Middle frontal gyrus (tissue), 1 donor: ENCODE measurements around the gene AQP4.
A peak's percentile ranks its signal among the peaks of the same experiment; 100 is the strongest.

Experiments
- DNase-seq: peaks from one replicate; pipeline ENCODE4 v3.0.0-alpha.2; 2015; ENCODE audit warnings: low spot score; ENCODE audit errors: extremely low spot score

Gene AQP4

GRCh38 chr18:26865557-26865956 lies at the start of gene AQP4:
AQP4 (minus strand) TSS chr18:26865707; CDS start chr18:26865689, 18 bp downstream.
- DNase-seq, result no peak

- DNase-seq, result no peak
Observed at GRCh38 chr18:26911840-26912239, 46.3 kb upstream of the AQP4 start.

DNA sequence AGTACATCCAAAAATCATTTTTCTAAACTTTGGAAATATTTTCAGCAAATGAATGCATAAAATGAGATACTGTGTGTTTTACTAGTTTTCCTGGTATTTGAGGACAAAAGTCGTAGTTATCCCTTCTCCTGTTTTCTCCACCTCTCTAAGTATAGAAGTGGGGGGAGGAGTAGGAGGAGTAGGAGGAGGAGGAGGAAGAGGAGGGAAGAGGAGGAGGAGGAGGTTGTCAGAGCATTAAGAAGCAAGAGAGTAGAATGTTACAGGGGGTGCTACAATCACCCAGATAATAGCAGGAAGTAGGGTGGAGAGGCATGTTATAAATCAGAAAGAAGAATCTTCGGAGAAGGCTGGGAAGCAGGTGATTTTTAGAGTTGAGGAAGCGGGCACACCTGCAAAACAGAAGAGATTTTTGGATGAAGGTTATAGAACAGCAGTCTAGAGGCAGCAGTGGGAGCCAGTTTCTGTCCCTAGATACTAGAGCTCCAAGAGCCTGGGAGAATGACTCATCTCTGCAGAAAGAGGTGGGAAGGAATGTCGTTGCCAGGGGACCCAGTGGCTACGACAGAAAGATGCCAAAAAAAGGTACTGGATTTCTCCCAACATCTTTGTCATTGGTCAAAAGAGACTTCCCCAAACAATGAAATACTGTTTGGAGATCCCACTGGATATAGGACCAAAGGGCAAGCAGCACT lies 44.2 kb upstream of the AQP4 start:
- peak; percentile 60 for DNase-seq

GRCh38 chr18:26908906-26909305 lies 43.4 kb upstream of the AQP4 start:
- DNase-seq, result no peak

DNA sequence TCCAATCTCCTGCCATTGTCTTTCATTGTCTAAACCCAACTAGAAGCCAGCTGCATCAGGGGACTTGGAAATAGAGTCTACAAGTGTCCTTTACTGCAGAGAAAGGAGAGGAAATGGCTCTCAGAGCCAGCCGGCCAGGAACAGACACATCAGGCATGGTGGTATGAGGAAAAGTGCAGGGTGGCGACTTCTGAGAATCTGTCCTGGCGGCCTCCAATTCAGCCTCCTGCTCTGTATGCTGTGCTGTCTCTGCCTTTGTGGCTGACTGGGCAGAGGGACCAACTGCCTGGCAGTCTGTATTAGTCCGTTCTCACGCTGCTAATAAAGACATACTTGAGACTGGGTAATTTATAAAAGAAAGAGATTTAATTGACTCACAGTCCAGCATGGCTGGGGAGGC lies 36.8 kb upstream of the AQP4 start:
- DNase-seq, result no peak

DNA sequence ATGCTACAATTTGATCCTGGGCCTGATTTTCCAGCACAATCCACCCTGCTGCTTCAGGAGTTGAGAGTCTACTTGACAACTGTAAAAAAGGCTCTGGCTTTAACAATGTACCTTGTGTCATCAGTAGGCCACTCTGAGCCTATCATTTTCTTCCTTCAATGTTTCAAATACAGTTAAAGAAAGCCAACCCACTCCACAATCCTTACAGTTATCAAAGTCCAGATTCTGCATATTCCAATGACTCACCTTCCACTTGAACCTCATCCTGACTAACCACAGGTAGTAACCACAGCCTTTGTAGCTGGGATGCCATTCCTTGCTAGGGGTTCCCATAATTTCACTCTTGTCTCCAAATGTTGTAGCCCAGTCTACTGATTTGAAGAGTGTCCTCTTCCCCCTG lies 35.5 kb upstream of the AQP4 start:
- no peak for DNase-seq

DNA sequence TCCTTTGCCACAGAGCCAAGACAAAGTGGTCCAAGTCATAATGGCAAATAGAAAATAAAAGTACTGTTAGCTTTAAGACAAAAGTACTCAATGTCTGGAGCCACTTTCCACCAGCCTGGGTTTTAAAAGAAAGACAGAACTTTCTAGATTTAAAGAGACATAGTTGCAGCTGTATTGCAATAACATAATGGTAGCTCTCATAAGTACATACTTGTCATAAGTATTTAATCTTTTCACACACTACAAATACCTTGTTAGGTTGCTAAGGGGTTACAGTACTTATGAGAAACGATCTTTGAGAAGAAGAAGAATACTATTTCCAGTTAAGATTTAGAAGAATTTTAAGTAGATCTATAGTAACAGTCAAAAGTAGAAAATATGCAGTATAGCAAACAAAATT lies 28.9 kb upstream of the AQP4 start:
- DNase-seq, result no peak

DNA sequence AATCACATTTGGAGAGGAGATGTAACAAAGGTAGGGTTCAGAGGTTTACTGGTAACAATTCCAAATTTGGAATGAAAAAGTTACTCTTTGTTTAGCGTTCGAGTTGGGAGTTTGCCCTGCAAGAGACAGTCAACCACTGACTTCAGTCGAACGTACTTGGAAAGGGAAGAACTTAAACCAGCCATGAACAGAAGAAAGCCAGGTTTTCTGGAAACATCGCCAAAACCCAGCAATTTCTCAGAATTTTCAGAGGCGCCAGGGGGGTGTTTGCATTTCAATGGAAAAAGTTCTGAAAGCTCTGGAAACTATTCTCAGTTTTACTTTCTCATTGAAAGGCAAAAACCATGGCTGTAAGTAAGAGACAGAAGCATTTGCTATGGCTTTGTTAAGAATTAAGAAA lies 28.5 kb upstream of the AQP4 start:
- no peak for DNase-seq

DNA sequence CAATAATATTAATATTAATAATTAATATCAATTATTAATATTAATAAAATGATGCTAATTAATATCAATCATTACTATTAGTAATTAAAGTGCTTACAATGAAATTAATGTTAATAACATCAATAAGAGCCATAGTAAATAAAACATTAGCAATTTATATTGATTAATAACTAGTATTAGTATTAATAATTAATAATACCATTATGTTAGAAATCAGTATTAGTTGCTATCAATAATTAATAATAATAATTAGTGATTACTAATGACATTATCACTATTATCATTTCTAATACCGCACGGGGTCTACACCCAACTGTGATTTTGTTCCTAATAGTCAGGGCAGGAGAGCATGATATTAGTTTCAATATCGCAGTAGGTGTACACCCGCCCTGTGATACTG lies 22.8 kb upstream of the AQP4 start:
- no peak for DNase-seq

DNA sequence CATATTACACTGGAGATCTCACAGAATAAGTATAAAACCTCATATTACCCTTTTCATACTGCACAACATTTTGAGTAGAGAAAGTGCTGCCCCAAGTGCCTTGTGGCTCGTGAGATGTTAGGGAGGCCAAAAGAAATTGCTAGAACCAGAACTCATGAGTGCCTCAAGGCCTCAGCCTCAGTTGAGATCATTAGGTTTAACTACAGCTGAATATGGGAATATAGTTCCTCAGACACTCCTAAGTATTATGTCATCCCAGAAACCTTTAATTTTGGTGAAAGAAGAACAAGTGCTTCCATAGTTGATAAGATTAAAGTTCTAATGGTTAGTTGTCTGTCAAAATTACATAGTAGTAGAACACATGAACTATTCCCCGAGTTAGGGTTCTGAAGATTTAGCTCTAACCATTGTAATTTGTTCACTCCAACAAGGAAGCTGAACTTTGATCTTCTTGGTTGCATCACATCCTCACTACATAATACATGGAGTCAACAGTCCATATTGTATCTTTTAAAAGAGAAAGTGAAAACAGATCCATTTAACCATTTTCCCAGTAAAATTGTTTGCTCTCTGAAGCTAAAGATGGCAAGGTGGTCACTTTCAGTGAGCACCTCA lies 9.6 kb upstream of the AQP4 start:
- DNase-seq, result no peak

- DNase-seq, result no peak
Observed at GRCh38 chr18:26874283-26874682, 8.8 kb upstream of the AQP4 start.

- no peak for DNase-seq
Observed at GRCh38 chr18:26869640-26870039, 4.1 kb upstream of the AQP4 start.

DNA sequence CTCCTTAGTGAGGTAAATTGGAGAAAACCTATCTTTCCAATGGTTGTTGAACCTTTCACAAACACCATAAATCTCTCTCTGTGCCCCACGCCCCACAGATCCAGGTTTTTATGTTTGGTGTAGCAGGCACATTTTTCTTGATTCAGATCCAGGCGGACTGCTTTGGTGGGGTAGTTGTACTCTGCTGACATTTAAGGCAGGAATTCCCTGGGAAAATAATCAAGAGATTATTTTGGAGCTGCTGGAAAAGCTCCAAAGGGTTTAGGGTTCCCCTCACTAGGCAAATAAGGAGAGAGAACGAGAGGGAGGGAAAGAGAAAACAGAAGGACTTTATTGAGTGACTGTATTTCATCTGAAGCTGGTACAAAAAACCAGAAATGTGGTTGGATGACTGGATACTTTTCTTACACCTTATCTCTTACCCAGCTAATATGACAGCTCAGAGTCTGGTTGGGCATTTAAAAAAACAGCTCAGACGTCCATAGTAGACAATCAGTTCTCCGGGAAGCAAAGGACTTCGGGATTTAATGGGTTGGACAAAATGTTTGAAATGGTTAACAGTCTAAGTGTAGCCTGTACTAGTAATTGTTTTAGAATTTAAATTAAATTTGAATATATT lies 3.6 kb upstream of the AQP4 start:
- no peak for DNase-seq

- DNase-seq, result no peak
Observed at GRCh38 chr18:26867471-26867870, 2.0 kb upstream of the AQP4 start.

DNA sequence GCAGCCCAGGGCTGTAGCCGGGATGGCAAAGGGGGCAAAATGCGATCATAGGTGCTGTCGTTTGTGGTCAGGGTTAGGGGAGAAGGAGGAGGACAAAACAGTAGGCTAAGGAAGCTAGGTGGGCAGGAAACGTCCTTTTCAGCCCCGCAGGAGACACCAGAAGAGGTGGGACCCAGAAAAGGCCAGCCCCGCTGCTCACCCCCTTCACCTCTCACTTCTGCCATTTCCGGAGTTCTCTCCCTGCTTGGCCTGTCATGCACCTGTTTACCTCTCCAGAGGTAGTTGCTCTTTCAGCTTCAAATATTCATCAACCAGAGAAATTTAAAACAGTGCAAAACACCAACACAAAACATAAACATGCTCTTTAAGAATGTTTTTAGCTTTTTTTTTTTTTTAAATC lies 849 bp downstream of the AQP4 start:
- no peak for DNase-seq

GRCh38 chr18:26863921-26864497 lies 1.5 kb downstream of the AQP4 start:
- no peak for DNase-seq

DNA sequence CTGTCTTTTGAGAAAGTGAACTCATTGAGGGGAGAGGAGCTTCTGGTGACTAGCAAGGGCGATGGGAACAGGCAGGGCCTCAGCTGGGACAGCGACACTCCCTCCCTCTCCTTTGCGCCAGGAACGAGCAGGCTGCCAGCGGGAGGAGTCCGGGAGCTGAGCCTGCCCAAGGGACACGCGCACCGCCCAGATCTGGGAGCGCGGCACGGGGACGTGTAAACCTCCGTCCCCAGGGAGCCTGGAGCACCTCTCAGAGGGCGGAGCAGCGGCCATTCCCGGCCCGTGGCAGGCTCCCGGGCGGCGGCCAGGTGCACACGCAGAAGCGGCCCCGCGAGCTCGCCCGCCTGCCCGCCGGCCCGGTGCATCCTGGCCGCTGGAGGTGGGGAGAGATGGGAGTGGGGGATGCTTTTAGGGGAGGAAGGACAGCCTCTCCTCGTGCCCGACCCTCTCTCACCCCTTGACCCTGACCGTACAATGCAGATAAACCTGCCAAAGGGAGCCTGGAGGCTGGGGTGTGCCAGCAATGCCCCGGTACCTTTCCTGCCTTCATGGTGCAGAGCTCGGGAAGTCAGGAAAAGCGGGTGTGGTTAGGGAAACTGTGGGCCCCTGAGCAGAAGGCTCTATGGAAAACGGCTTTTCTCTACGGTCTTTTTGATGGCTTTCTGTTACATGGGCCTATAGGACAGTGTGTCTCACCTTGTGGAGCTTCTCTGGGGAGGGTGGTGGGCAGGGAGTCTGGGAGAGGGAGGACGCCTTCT lies 2.2 kb downstream of the AQP4 start:
- peak; percentile 68 for DNase-seq

- DNase-seq, result no peak
Observed at GRCh38 chr18:26862084-26862483, 3.4 kb downstream of the AQP4 start.

- DNase-seq, result no peak
Observed at GRCh38 chr18:26854292-26854881, 11.1 kb downstream of the AQP4 start.

DNA sequence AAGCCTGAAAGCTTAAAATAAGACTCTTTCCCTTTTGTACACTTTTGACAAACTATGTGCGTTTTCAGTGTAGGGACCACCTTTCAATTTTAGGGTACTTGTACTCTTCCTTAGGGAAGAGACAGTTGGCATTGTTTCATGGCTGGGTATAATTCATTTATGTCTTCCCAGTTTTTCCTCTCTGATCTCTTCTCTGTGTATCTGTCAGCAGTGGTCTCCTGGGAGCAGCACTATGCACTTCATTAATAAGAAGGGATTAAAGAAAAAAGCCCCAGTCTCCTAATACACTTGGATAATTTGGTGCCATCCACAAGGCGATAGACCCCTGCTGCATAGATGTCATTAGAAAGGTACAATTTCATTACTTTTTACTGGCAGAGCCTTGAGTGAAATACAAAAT lies 12.1 kb downstream of the AQP4 start:
- no peak for DNase-seq

GRCh38 chr18:26843760-26844159 lies 21.7 kb downstream of the AQP4 start:
- no peak for DNase-seq
